Panc1 (cell line): ENCODE measurements around the gene KCNMA1.

Source experiments
- TF ChIP-seq, protein P1 (sequence below): fragments of 450-650 bp; IDR thresholded peaks from 2 replicates; pipeline ENCODE4 v1.5.1; 2017; ENCODE audit warnings: mild to moderate bottlenecking
- TF ChIP-seq, protein P2 (sequence below), 2 experiments: IDR thresholded peaks; 2 replicates each; pipeline ENCODE4 v1.6.1; 2011 to 2012; ENCODE audit warnings: low read depth in 2 of 2, control low read depth in 1 of 2, low read length in 1 of 2, mild to moderate bottlenecking in 1 of 2, moderate library complexity in 1 of 2; ENCODE audit not compliant: insufficient read depth in 1 of 2

DNA sequence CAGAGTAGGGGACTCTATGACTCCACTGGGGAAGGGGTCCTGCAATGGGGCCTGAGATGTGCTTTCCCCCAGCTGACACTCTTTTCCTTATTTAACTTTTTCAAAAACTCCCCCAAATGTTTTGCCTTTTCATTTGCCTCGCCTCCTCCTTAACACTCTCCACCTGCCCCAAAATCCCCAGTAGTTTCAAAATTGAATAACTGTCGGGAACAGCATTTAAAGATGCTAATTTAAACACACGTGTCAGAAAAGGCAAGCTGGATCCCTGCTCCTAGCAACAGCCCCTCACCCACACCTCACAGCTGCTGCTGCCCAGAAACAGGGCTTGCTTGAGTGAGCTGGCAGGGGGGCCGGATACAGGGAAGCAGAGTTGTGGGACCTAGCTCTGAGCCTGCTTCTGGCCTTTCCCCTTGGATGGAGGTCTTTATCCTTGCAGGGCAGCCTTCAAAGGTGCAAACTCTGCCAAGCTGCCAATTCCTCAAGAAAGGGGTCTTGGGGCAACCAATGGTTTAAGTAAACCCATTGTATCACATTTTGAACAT lies 115.3 kb downstream of the KCNMA1 start:
- TF ChIP-seq, protein P1, sequence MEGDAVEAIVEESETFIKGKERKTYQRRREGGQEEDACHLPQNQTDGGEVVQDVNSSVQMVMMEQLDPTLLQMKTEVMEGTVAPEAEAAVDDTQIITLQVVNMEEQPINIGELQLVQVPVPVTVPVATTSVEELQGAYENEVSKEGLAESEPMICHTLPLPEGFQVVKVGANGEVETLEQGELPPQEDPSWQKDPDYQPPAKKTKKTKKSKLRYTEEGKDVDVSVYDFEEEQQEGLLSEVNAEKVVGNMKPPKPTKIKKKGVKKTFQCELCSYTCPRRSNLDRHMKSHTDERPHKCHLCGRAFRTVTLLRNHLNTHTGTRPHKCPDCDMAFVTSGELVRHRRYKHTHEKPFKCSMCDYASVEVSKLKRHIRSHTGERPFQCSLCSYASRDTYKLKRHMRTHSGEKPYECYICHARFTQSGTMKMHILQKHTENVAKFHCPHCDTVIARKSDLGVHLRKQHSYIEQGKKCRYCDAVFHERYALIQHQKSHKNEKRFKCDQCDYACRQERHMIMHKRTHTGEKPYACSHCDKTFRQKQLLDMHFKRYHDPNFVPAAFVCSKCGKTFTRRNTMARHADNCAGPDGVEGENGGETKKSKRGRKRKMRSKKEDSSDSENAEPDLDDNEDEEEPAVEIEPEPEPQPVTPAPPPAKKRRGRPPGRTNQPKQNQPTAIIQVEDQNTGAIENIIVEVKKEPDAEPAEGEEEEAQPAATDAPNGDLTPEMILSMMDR: no peak
- TF ChIP-seq, protein P2, sequence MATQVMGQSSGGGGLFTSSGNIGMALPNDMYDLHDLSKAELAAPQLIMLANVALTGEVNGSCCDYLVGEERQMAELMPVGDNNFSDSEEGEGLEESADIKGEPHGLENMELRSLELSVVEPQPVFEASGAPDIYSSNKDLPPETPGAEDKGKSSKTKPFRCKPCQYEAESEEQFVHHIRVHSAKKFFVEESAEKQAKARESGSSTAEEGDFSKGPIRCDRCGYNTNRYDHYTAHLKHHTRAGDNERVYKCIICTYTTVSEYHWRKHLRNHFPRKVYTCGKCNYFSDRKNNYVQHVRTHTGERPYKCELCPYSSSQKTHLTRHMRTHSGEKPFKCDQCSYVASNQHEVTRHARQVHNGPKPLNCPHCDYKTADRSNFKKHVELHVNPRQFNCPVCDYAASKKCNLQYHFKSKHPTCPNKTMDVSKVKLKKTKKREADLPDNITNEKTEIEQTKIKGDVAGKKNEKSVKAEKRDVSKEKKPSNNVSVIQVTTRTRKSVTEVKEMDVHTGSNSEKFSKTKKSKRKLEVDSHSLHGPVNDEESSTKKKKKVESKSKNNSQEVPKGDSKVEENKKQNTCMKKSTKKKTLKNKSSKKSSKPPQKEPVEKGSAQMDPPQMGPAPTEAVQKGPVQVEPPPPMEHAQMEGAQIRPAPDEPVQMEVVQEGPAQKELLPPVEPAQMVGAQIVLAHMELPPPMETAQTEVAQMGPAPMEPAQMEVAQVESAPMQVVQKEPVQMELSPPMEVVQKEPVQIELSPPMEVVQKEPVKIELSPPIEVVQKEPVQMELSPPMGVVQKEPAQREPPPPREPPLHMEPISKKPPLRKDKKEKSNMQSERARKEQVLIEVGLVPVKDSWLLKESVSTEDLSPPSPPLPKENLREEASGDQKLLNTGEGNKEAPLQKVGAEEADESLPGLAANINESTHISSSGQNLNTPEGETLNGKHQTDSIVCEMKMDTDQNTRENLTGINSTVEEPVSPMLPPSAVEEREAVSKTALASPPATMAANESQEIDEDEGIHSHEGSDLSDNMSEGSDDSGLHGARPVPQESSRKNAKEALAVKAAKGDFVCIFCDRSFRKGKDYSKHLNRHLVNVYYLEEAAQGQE (IDR thresholded peaks at IDR 0.05; ENCODE audit: insufficient read depth in 1 of 2, low read depth in 2 of 2, low read length in 1 of 2): no peak
